Endodermal cell (in vitro differentiated cells): ENCODE results near the gene ATG16L1. TPM values are rescaled to one million over a fixed set of nuclear protein-coding genes. Genes with fewer than 3 reads are reported as not detected.

Source experiments
- DNase-seq: peaks from one replicate; pipeline ENCODE4 v3.0.0-alpha.2; 2017
- H3K27ac ChIP-seq: 2 replicates; pipeline ENCODE4 v1.5.1; 2013; ENCODE audit warnings: mild to moderate bottlenecking, low read depth, low read length, moderate library complexity
- H3K27me3 ChIP-seq: 2 replicates; pipeline ENCODE4 v1.6.1; 2013; ENCODE audit warnings: mild to moderate bottlenecking, low read length, moderate library complexity; ENCODE audit not compliant: insufficient read depth, control insufficient read depth, poor library complexity, severe bottlenecking
- H3K36me3 ChIP-seq: 2 replicates; pipeline ENCODE4 v1.7.0; 2013; ENCODE audit warnings: mild to moderate bottlenecking, low read length, moderate library complexity; ENCODE audit not compliant: control insufficient read depth, insufficient read depth
- H3K4me1 ChIP-seq: one replicate; pipeline ENCODE4 v1.7.0; 2013; ENCODE audit warnings: low read length; ENCODE audit not compliant: control insufficient read depth, insufficient read depth
- H3K4me3 ChIP-seq: 2 replicates; pipeline ENCODE4 v1.5.1; 2013; ENCODE audit warnings: mild to moderate bottlenecking, low read length, moderate library complexity
- H3K9ac ChIP-seq: 2 replicates; pipeline ENCODE4 v1.6.1; 2013; ENCODE audit warnings: mild to moderate bottlenecking, low read length, moderate library complexity; ENCODE audit not compliant: poor library complexity, severe bottlenecking; ENCODE audit errors: extremely low read depth
- H3K9me3 ChIP-seq: 2 replicates; pipeline ENCODE4 v1.6.1; 2013; ENCODE audit warnings: mild to moderate bottlenecking, low read length, moderate library complexity; ENCODE audit not compliant: control insufficient read depth
- H3K27ac Mint-ChIP-seq: 2 replicates; pipeline ENCODE4 v1.8.0; 2020; ENCODE audit warnings: mixed read lengths
- H3K27me3 Mint-ChIP-seq: 2 replicates; pipeline ENCODE4 v1.8.0; 2021; ENCODE audit warnings: mild to moderate bottlenecking, mixed read lengths; ENCODE audit not compliant: insufficient read depth
- H3K36me3 Mint-ChIP-seq: 2 replicates; pipeline ENCODE4 v1.8.0; 2020; ENCODE audit warnings: low read depth, mixed read lengths
- H3K4me1 Mint-ChIP-seq: 2 replicates; pipeline ENCODE4 v1.8.0; 2020; ENCODE audit warnings: mixed read lengths
- H3K4me3 Mint-ChIP-seq: 2 replicates; pipeline ENCODE4 v1.8.0; 2020; ENCODE audit warnings: mild to moderate bottlenecking, moderate library complexity, mixed read lengths
- H3K9me3 Mint-ChIP-seq: 2 replicates; pipeline ENCODE4 v1.8.0; 2020; ENCODE audit warnings: mild to moderate bottlenecking, mixed read lengths
- CTCF ChIP-seq: fragments of 200-600 bp; sonication (generic); conservative IDR thresholded peaks from 2 replicates; pipeline ENCODE4 v1.5.0; 2021; ENCODE audit warnings: antibody characterized with exemption, mild to moderate bottlenecking
- WGBS, 2 experiments: methylation state at CpG; one replicate each; pipeline versions ENCODE4 v1.1.5 to v1.1.7; 2013; ENCODE audit warnings: missing lambda C conversion rate in 2 of 2, mixed read lengths in 1 of 2; ENCODE audit not compliant: insufficient coverage in 1 of 2, insufficient read length in 1 of 2; 5-methylcytosine and 5-hydroxymethylcytosine counted together
- total RNA-seq, 2 donors: library from RNA; stranded (reverse); fragmentation: NEBNext Ultra II Directional in 1 of 2; extraction: Animal tissue kit (Norgen Biotek cat#: 25700) in 1 of 2; gene quantifications; 2 replicates in 1 of 2; 3 replicates in 1 of 2; pipeline ENCODE4 v1.2.1, GENCODE V29; 2021

The ATG16L1 gene
- total RNA-seq, 2 donors from 2014 or later: 29.6 to 31.6 TPM

GRCh38 chr2:233211548-233211895 lies 40.0 kb upstream of the ATG16L1 start:
- Mint-ChIP-seq H3K9me3 (no peaks in the 10 kb centered on the region), H3K27ac (no peak overlapping the region), H3K4me3 (no peak overlapping the region), H3K4me1 (peaks cover 10% of the 10 kb centered on the region), H3K36me3 (no peaks in the 10 kb centered on the region), H3K27me3 (no peaks in the 10 kb centered on the region)
- H3K4me1 ChIP-seq: peaks cover 4% of the 10 kb centered on the region
- no peak for DNase-seq
- no peaks in the 10 kb centered on the region for H3K36me3 ChIP-seq
- H3K27me3 ChIP-seq: no peaks in the 10 kb centered on the region
- WGBS, 2 experiments: 91 to 100% methylated on average over 3 of the region's 3 CpGs
- H3K9ac ChIP-seq: no peak overlapping the region
- H3K4me3 ChIP-seq: no peak overlapping the region
- H3K9me3 ChIP-seq: no peaks in the 10 kb centered on the region
- no peak for TF ChIP-seq CTCF
- no peak overlapping the region for H3K27ac ChIP-seq

GRCh38 chr2:233213011-233213410 lies 38.5 kb upstream of the ATG16L1 start:
- TF ChIP-seq CTCF: no peak
- Histone ChIP-seq H3K9ac (no peak overlapping the region), H3K4me3 (no peak overlapping the region), H3K27ac (no peak overlapping the region), H3K9me3 (no peaks in the 10 kb centered on the region), H3K27me3 (no peaks in the 10 kb centered on the region), H3K4me1 (peaks cover 4% of the 10 kb centered on the region), H3K36me3 (no peaks in the 10 kb centered on the region)
- H3K27me3 Mint-ChIP-seq: no peaks in the 10 kb centered on the region
- 92 to 93% methylated on average over 15 of the region's 15 CpGs for WGBS, 2 experiments
- no peaks in the 10 kb centered on the region for H3K9me3 Mint-ChIP-seq
- peaks cover 10% of the 10 kb centered on the region for H3K4me1 Mint-ChIP-seq
- no peaks in the 10 kb centered on the region for H3K36me3 Mint-ChIP-seq
- no peak overlapping the region for H3K4me3 Mint-ChIP-seq
- DNase-seq: no peak
- no peak overlapping the region for H3K27ac Mint-ChIP-seq

- H3K27me3 Mint-ChIP-seq: no peaks in the 10 kb centered on the region
- H3K9me3 ChIP-seq: no peaks in the 10 kb centered on the region
- no peaks in the 10 kb centered on the region for H3K27me3 ChIP-seq
- WGBS, 2 experiments: 89 to 100% methylated on average over 3 to 6 of the region's 6 CpGs
- no peaks in the 10 kb centered on the region for H3K36me3 ChIP-seq
- H3K4me3 ChIP-seq: no peak overlapping the region
- H3K27ac Mint-ChIP-seq: no peak overlapping the region
- DNase-seq: no peak
- H3K4me1 ChIP-seq: peaks cover 4% of the 10 kb centered on the region
- no peak overlapping the region for H3K9ac ChIP-seq
- no peaks in the 10 kb centered on the region for H3K9me3 Mint-ChIP-seq
- peaks cover 10% of the 10 kb centered on the region for H3K4me1 Mint-ChIP-seq
- no peak overlapping the region for H3K4me3 Mint-ChIP-seq
- H3K36me3 Mint-ChIP-seq: no peaks in the 10 kb centered on the region
- no peak for TF ChIP-seq CTCF
- H3K27ac ChIP-seq: no peak overlapping the region
These were observed 37.5 kb upstream of the ATG16L1 start for GRCh38 chr2:233213975-233214374.
